Hypothalamus (tissue), 51 donors: Measurements from ENCODE around the gene ALG10B.

Source experiments
- DNase-seq, 51 donors: peaks; one replicate each; lab custom pipeline; 2025; lab: John Stamatoyannopoulos, UW

Gene ALG10B

DNA sequence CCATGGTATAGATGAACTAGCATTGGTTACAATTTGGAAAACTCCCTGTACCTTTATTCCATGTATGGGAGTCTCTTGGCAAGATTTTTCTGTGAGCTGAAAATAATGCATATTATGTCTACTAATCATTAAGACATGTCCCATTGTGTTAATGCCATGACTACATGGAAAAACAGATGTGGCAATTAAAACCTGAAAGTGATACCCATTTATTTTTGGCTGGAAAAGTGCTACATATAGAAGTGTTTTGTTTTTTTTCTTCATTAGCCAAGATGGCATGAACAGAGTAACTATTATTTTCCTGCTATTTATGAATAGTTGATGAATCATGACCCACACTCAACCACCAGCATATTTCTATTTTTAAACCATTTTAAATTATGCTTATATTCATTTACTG, 58.2 kb downstream of the ALG10B start:
- DNase-seq: no peak
